ENCODE measurements around the gene SLC24A1.

Gene SLC24A1

GRCh38 chr15:65598468-65598867 lies 23.3 kb upstream of the SLC24A1 start:
- CTCF ChIA-PET = interaction anchor here (0.7 to 1.2 kb wide), 2 partner anchors 12 to 593 kb away, joined by 3 to 5 read pairs; partner anchors contain the start of gene INTS14

More at GRCh38 chr15:65598468-65598867, 23.3 kb upstream of the SLC24A1 start:
- TF ChIP-seq MYNN (tag by site-specific recombination; IDR thresholded peaks at IDR 0.05; ENCODE audit: borderline replicate concordance) = no peak
- TF ChIP-seq PRDM4 (tag by site-specific recombination; IDR thresholded peaks at IDR 0.05) = no peak
- no peak for TF ChIP-seq PRDM10 (tag by site-specific recombination; IDR thresholded peaks at IDR 0.05)
- TF ChIP-seq ZFP37 (tag by site-specific recombination; IDR thresholded peaks at IDR 0.05) = no peak
- TF ChIP-seq ELK4 (IDR thresholded peaks at IDR 0.05; ENCODE audit: borderline replicate concordance, low read depth, low read length) = no peak
- no peak for TF ChIP-seq ZNF16 (tag by site-specific recombination; IDR thresholded peaks at IDR 0.05; ENCODE audit: low read depth)
- TF ChIP-seq ZNF132 (tag by site-specific recombination; IDR thresholded peaks at IDR 0.05; ENCODE audit: borderline replicate concordance) = no peak
- no peak for TF ChIP-seq ZNF488 (tag by site-specific recombination; IDR thresholded peaks at IDR 0.05)
- no peak for TF ChIP-seq ZNF394 (tag by site-specific recombination; IDR thresholded peaks at IDR 0.05; ENCODE audit: borderline replicate concordance)
- TF ChIP-seq ZNF433 (tag by site-specific recombination; IDR thresholded peaks at IDR 0.05; ENCODE audit: low read depth) = no peak
- TF ChIP-seq PRDM1 (tag by site-specific recombination; IDR thresholded peaks at IDR 0.05) = no peak
- no peak for TF ChIP-seq ZNF596 (tag by site-specific recombination; IDR thresholded peaks at IDR 0.05)
- TF ChIP-seq OVOL3 (tag by site-specific recombination; IDR thresholded peaks at IDR 0.05) = no peak
- Histone ChIP-seq H3K27ac (ENCODE audit: extremely low read depth, low read depth, low read length) (no peak overlapping the region), H3K36me3 (ENCODE audit: control insufficient read depth in 2 of 2, insufficient read depth in 1 of 2, low read length in 2 of 2) (peaks cover 86 to 88% of the 10 kb centered on the region in 2 experiments), H3K9me3 (ENCODE audit: control insufficient read depth, insufficient read depth, low read depth, low read length) (no peaks in the 10 kb centered on the region), H3K4me3 (ENCODE audit: low read depth, low read length) (no peak overlapping the region), H3K4me1 (ENCODE audit: control insufficient read depth, insufficient read depth, low read length) (no peaks in the 10 kb centered on the region)
- POLR2A ChIA-PET = interaction anchor here (3.1 kb wide), 1 partner anchor 12 kb away, joined by 12 read pairs; the partner anchor contains the start of gene INTS14
